ENCODE data around the gene KRT1. TPM values are rescaled to one million over a fixed set of nuclear protein-coding genes. Genes with fewer than 3 reads are reported as not detected.

KRT1 gene
- total RNA-seq, 2 donors from 2014 or later: 1.5 to 18.1 TPM

GRCh38 chr12:52662918-52663229 is 17.3 kb downstream of the KRT1 start:
- DNase-seq (ENCODE audit: low spot score): no peak
- no peaks in the 10 kb centered on the region for H3K36me3 ChIP-seq
- H3K27me3 ChIP-seq (replicated peaks; ENCODE audit: insufficient read depth): peaks cover 12% of the 10 kb centered on the region
- no peak overlapping the region for H3K4me3 ChIP-seq
- intact Hi-C loops (cut with DNase I): no loop called here
- no peaks in the 10 kb centered on the region for H3K9me3 ChIP-seq
- H3K4me1 ChIP-seq (replicated peaks): no peaks in the 10 kb centered on the region
- H3K27ac ChIP-seq: no peak overlapping the region
- TF ChIP-seq CTCF (IDR thresholded peaks at IDR 0.05) (no peak), POLR2A (IDR thresholded peaks at IDR 0.05) (no peak), POLR2AphosphoS5 (IDR thresholded peaks at IDR 0.05) (no peak)

- no peak for DNase-seq (ENCODE audit: low spot score)
- TF ChIP-seq CTCF (IDR thresholded peaks at IDR 0.05) (no peak), POLR2AphosphoS5 (IDR thresholded peaks at IDR 0.05) (no peak), POLR2A (IDR thresholded peaks at IDR 0.05) (no peak)
- WGBS: 77% methylated on average over 10 of the region's 10 CpGs
- H3K36me3 ChIP-seq: no peaks in the 10 kb centered on the region
- peaks cover 14% of the 10 kb centered on the region for H3K27me3 ChIP-seq (replicated peaks; ENCODE audit: insufficient read depth)
- no peaks in the 10 kb centered on the region for H3K4me1 ChIP-seq (replicated peaks)
- H3K4me3 ChIP-seq: no peak overlapping the region
- intact Hi-C loops (cut with DNase I): no loop called here
- no peak overlapping the region for H3K27ac ChIP-seq
- no peaks in the 10 kb centered on the region for H3K9me3 ChIP-seq
These were observed 17.9 kb downstream of the KRT1 start for GRCh38 chr12:52662093-52662917.

- H3K27ac ChIP-seq: no peak overlapping the region
- H3K4me1 ChIP-seq (replicated peaks): no peaks in the 10 kb centered on the region
- intact Hi-C loops (cut with DNase I): no loop called here
- no peak for TF ChIP-seq POLR2AphosphoS5 (IDR thresholded peaks at IDR 0.05)
- TF ChIP-seq CTCF (IDR thresholded peaks at IDR 0.05): no peak
- no peak for TF ChIP-seq POLR2A (IDR thresholded peaks at IDR 0.05)
- H3K4me3 ChIP-seq: no peak overlapping the region
- H3K9me3 ChIP-seq: no peaks in the 10 kb centered on the region
- DNase-seq (ENCODE audit: low spot score): no peak
- H3K36me3 ChIP-seq: no peaks in the 10 kb centered on the region
- 82% methylated on average over 3 of the region's 3 CpGs for WGBS
- peaks cover 14% of the 10 kb centered on the region for H3K27me3 ChIP-seq (replicated peaks; ENCODE audit: insufficient read depth)
These were observed 18.5 kb downstream of the KRT1 start for GRCh38 chr12:52661668-52662067.

GRCh38 chr12:52660934-52661499 is 19.2 kb downstream of the KRT1 start:
- Histone ChIP-seq H3K4me1 (replicated peaks) (no peaks in the 10 kb centered on the region), H3K9me3 (no peaks in the 10 kb centered on the region), H3K4me3 (no peak overlapping the region), H3K27me3 (replicated peaks; ENCODE audit: insufficient read depth) (peaks cover 14% of the 10 kb centered on the region), H3K36me3 (no peaks in the 10 kb centered on the region), H3K27ac (no peak overlapping the region)
- TF ChIP-seq CTCF (IDR thresholded peaks at IDR 0.05): no peak
- TF ChIP-seq POLR2A (IDR thresholded peaks at IDR 0.05): no peak
- no peak for TF ChIP-seq POLR2AphosphoS5 (IDR thresholded peaks at IDR 0.05)
- DNase-seq (ENCODE audit: low spot score): no peak
- intact Hi-C loops (cut with DNase I): no loop called here
- WGBS: 89% methylated on average over 3 of the region's 3 CpGs

- peaks cover 11% of the 10 kb centered on the region for H3K27me3 ChIP-seq (replicated peaks; ENCODE audit: insufficient read depth)
- H3K9me3 ChIP-seq: no peaks in the 10 kb centered on the region
- no peak for DNase-seq (ENCODE audit: low spot score)
- no peaks in the 10 kb centered on the region for H3K36me3 ChIP-seq
- 78% methylated on average over 4 of the region's 4 CpGs for WGBS
- no peak for TF ChIP-seq CTCF (IDR thresholded peaks at IDR 0.05)
- no peak for TF ChIP-seq POLR2A (IDR thresholded peaks at IDR 0.05)
- no peak for TF ChIP-seq POLR2AphosphoS5 (IDR thresholded peaks at IDR 0.05)
- no peak overlapping the region for H3K27ac ChIP-seq
- no peak overlapping the region for H3K4me3 ChIP-seq
- intact Hi-C loops (cut with DNase I): no loop called here
- H3K4me1 ChIP-seq (replicated peaks): peaks cover 9% of the 10 kb centered on the region
These were observed 20.3 kb downstream of the KRT1 start for GRCh38 chr12:52659951-52660350.

All from prostate gland (tissue), 2 donors.